NCI-H2196 treated with DMSO at 0.1 percent for 48 hours (cell line): Measurements from ENCODE around the gene MCAT.

Experiments used
- DNase-seq: peaks from one replicate; lab custom pipeline; 2025; ENCODE audit not compliant: unreplicated experiment; lab: John Stamatoyannopoulos, UW

Gene MCAT

DNA sequence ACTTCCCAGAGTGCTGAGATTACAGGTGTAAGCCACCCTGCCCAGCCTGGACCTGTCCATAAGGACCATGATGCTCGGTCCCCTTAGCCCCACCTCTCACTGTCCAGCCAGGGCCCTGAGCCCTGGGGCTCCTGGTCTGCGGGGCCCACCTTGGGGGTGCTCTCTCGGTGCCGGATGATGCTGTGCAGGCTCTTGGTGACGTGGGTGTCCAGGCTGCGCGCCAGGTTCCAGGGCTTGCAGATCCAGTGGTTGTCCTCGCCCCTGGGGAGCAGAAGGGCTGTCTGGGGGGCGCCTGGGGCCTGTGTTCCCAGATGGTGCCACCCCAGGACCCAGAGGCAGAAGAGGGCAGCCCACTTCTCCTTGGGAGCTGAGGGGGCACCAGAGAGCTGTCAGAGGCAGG, 30.4 kb upstream of the MCAT start:
- DNase-seq = no peak

DNA sequence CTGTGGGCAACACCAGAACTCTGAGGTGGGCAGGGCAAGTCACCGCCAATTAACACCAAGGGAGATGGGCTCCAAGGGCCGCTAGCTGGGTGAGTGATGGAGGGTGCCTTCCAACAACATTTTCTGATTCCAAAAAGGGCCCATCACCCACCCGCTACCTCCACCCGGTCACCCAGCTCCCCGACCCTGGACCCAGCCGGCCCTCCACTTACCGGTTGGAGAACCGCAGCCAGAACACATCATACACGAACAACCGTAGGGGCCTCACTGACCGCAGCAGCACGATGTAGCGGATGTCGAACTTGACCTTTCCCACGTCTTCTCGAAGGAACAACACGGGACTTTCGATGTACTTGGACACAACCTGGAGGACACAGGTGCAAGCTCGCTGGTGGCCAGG, 29.0 kb upstream of the MCAT start:
- DNase-seq = no peak

DNA sequence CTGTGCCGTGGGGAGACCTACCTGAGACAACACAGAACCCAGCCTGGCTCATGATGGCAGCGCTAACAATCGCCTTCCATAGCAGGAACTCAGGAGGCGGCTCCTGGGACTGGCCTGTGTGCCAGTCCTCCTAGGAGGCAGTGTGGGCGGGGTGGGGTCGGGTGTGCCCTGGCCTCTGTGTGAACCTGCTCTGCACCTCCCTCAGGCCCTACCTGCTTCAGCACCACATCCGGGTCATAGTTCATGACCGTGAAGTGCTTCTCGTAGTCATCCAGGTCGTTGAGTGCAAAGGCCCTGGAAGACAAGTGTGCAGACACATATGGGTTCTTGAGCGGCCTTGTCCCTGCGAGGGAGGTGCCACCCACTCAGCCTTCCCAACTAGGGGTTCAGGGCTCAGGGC, 28.4 kb upstream of the MCAT start:
- DNase-seq = no peak

DNA sequence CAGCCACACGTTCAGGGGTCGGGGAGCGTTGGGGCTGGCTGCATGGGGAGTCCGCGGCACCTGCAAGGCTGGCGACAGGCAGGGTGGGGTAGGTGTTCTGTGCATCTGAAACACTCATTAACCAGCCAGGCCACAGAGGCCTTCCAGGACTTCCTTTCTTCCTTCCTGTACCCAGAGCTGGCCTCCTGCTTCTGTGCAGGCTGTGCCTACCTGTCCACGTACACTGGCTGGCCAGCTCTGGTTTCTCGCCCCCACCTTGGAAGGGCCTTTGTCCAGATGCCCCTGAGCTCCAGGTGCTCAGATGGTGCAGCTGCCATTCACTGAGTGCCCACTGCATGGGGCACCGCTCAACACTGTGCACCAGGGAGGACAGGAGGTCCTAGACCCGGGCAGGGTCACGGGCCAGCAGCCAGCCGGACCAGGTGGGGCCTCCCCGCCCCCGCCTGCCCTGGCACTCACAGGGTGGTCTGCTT, 27.9 kb upstream of the MCAT start:
- DNase-seq = no peak

DNA sequence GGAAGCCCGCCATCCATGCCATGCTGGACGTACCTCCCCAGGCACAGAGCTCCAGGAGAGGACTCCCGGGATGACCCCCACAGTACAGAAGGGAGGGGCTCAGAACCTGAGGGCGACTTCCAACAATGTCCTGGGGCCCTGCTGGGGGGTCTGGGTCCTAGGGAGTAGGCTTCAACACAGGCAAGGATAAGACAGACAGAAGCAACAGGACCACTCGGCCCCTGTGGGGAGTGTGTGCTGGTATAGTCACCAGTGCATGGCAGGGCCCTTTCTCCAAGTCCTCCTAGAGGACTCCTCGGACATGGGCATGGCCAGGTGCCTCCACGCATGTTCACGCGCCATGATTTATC, 26.9 kb upstream of the MCAT start:
- no peak for DNase-seq

DNA sequence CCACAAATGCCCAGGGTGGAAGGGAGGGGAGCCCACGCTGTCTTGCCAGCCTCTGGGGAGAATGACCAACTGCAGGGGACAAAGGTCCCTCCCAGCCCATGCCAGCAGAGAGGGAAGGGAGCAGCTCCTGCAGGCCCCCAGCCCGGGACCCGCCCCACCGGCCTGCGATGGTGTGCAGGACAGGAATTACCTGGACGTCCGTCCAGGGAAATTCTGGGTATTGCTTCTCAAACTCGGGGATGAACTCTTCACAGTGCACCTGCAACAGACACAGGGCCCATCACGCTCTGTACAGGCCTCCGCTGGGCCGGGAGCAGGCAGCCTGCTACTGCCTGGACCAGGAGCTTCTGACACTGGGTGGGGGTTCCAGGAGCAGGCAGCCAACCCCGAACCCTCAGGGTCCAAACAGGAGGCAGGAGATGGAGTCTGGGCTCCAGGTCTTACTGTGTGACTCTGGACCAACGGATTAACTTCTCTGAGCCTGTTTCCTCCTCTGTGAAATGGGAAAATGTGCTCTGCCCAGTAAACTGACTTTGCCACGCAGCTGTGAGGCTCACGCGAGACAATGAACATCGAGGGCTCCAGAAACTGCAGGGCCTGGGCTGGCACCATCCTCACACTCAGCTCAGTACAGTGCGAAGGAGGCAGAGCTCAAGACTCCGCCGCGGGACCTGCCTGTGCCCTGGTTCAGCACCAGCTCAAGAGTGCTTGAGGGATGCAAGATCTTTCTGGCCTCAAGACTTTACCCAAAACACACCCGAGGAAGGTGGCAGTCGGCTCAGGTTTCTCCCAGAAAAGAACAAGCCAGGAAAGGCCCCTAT, 26.3 kb upstream of the MCAT start:
- DNase-seq = no peak

DNA sequence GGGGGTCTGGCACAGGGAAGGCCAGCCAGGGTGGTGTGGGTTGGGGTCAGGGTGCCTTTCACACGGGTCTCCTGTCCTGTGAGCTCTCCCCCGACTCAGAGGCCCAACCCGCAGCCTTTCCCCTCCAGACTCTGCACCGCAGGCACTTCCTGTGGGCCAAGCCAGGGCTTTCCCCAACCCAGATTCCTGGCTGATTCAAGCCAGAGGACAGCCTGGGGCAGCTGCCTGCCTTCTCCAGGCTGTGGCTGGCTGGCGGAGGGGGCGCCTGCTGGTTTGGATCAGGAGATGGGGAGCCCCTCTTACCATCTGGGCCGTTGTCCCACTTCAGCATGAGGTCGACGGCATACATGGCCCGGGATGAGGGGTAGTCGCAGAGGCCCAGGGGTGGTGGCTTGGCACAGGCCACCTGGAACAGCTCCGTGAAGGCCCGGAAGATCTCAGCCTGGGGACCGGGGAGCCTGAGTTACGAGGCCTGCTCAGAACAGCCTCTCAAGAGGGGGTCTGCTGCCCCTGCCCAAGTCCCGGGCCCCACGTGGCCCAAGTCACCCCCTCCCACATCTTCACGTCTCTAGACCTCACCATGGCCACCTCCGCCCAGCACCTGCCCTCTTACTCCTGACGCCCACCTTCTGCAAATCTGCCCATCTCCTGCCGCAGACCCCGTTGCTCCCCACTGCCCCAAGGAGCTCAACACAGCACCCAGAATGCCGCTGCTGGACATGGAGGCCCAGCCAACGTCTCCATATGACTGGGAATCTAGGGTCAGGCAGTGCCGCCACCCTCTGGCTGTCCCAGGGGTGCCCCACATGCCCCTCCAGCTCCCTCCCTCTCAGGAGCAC, 25.5 kb upstream of the MCAT start:
- DNase-seq = no peak

DNA sequence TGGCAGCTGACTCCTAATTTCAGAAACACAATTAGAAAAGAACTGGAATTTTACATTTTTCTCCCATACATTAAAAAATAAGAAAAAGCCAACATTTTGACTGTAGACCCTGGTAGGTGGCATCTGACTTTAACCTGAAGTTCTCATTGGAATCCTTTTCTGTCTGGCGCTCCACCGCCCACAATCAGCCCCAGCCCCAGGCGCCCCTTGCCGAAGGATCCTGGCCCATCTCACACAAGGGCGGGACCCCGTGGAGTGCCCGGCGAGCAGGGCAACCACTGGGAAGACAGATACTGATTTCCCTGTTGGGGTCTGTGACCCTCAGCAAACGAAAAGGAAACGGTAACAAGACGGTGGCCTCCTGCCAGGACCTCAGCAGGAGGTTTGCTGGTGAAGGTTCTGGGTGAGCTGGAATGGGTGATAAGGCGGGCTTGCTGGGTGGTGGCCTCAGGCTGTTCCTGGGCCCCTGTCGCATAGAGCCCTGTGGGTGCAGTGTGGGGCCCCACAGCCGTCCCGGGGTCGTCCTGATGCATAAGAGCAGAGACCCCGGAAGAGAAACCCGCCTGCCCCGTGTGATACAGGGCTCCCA, 23.9 kb upstream of the MCAT start:
- DNase-seq = no peak

DNA sequence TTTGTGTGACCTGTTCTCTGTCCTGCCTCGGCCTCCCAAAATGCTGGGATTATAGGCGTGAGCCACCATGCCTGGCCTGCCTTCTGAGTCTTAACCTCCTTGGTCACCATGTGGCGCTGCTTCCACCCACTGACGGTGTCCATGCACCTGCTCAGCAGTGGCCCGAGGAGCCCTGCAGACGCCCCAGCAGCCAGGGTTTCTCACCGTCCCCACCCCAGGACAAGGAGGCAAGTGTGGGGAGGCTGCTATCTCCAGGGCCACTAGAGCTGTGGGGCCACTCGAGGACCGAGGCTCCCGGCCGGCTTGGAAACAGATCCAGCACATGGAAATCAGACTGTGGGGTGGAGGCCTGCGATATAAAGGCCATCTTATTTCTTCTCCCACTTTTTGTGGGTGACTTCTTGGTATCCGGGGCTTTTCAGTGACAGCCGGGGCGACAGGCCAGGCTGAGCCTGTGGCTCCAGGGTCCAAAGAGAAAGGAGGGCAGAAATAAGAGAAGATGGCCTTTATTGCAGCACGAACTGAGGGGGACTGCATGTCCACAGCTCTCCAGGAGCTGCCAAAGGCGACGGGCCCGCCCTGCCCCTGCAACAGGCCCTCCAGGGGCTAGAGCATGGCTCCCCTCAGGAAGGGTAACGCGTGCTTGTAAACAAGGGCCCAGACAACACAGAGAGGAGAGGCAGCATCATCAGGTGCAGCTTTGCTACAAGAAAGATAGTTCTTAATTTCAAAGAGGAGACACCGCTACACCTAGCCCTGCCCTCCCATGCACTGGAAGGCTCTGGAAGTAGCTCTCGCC, 23.1 kb upstream of the MCAT start:
- no peak for DNase-seq

DNA sequence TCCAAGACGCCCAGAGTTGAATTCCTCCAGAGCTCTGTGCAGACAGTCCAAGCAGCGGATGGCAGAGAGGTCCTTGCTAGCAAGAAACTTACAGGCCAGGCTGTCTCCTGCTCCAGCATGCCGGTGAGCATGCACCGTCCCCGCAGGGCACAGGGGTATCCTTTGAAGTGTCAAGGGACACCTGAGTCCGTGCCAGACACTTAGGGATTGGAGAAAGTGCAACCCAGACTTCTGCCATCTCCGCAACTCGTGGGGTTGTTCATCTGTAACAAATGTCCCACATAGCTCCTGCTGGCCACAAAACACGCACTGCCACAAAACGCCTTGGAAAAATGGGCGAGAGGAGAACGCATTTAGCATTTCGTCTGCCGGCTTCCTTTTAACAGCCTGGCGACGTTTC, 21.4 kb upstream of the MCAT start:
- DNase-seq = no peak

DNA sequence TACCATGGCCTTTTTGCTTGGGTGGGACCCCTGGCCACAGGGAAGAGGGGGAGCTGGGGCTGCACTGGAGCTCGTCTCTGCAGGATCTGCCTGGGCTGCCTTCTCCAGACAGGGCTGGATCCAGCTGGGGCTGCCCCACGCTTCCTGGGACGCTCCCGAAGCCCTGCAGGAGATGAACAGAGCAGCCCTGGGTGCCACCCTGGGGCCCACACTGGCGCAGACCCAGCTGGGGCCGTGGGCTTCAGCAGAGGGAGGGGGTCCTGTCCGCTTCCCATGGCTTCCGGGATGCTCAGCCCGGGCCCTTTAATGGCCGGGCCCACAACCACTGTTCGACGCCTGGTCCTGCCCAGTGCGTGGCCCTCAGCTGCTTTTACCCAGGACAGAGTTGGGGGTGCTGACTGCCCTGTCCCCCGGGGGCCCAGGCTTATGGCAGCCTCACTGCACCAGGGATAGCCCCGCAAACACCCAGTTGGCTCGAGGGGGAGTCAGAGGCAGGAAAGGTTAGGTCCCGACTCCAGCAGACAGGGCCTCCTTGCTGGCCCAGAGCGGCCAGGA, 20.1 kb upstream of the MCAT start:
- DNase-seq = no peak

DNA sequence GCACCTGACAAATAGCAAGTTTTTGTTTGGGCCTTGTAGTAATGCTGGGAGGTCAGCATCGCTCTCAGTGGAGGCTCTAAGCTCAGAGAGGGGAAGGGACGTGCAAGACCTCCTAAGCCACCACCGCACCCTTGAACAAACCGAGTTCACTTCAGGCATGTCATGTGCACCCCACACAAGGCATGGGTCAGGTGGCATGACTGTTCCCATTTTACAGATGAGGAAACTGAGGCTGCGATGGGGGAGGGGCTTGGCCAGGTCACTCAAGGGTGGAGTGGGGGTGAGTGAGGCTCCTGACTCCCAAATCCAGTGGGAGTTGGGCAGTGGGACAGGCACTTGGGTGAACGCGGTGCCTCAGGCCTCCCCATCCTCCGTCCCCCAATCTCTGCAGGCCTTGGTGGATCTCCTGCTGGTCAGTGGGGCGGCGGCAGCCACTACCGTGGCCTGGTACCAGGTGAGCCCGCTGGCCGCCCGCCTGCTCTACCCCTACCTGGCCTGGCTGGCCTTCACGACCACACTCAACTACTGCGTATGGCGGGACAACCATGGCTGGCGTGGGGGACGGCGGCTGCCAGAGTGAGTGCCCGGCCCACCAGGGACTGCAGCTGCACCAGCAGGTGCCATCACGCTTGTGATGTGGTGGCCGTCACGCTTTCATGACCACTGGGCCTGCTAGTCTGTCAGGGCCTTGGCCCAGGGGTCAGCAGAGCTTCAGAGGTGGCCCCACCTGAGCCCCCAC, 19.4 kb upstream of the MCAT start:
- DNase-seq = no peak

DNA sequence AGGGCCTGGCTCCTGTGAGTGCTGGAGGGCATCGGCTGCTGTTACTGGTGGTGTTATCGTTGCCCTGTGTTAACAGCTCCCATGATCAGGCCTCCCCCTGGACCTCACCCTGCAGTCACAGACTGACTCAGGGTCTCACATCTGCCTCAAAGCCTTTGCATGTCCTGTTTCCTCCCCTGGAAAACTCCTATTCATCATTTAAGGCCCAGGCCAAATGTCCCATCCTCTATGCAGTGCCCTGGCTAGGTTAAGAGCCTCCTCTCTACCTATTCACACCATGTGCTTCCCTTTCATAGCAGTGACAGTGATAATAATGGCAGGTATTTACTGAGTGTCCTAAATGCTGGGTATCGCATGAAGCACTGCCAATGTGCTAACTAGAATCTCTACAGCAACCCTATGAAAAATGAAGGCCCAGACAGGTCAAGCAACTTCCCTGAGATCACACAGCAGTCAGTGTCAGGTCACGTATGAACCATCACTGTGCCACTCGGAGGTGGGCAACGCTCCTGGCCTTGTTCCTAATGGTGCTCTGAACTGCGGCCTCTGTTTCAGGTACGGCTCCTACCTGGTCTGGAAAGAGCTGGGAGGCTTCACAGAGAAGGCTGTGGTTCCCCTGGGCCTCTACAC, 17.4 kb upstream of the MCAT start:
- no peak for DNase-seq

DNA sequence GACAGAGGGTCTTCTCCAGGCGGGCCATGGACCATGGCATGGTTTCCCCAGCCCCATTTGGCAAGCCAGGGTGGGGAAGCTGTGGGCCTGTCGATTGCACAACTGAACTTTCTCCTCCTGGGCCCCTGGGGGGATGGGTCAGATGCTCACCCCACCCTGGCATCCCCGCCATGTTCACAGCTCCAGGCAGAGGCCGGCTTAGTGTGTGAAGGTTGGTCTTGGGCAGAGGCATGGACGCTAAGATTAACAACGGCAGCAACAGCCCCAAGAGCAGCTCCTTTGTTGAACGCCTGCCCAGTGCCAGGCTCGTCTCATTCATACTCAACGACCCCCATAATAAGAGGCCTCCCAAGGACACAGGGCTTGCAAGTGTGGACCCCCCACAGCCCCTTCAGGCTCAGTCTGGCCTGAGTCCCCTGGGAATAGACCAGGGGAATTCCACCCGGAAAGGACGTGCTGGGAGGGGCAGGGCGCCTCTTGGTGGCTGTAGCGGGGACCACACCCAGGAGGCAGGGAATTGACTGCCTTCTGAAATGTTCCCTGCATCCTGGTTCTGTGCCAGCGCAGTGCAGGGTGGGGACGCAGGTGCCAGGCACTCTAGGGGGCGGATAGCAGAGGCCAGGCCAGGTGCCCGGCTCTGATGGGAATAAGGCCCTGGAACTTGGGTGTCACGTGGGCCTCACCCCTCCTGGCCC, 16.4 kb upstream of the MCAT start:
- no peak for DNase-seq

DNA sequence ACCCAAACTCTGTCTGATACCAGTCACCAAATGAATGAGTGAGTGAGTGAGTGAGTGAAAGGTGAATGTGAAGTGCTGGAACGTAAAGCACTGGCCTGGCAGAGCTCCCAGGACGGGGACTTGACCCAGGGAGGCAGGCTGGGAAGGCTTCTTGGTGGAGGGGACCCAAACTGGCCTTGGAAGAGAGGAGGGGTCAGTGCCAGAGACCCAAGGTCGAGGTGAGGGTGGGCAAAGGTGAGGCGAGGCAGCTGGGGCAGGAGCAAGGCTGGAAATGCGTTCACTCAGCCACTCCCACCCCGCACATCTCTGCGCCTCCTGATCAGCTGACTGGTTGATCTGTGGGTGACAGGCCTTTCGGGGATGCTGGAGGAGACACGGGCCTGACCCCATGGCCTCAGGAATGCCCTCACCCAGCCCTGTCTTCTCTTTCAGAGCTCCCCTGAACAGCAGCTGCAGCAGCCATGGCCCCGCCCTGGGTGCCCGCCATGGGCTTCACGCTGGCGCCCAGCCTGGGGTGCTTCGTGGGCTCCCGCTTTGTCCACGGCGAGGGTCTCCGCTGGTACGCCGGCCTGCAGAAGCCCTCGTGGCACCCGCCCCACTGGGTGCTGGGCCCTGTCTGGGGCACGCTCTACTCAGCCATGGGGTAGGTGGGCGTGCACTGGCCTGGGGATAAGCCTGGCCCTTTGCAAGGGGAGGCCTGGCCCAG, 15.7 kb upstream of the MCAT start:
- DNase-seq = no peak

DNA sequence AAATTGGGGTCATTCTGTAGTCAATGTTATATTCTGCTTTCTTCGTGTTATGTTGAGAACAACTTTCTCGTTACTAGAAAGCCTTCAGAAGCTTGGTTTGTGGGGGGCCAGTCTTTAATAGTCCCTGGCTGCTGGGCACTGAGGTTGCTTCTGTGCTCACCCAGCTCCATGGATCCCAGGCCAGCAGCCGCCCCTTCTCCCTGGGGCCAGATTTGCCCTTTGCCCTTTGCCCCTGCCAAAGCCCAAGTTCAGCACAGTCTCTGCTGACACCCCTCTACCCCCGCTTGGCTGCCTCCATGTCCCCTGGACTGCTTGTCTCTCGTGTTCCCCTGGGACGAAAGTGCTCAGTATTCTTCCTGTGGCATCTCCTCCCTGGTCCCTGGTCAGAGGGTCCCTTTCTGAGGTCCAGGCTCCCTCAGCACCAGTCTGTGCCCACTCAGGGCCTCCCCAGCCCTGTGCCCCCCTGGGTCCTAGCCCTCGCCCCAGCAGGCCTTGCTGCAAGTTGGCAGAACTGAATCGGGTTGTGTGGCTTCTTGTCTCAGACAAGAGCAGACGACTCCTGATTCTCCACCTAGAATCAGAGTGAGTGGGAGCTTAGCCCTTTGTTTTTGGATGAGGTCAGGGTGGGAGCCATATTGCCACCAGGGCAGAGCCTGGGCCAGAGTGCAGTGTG, 14.8 kb upstream of the MCAT start:
- DNase-seq = no peak

DNA sequence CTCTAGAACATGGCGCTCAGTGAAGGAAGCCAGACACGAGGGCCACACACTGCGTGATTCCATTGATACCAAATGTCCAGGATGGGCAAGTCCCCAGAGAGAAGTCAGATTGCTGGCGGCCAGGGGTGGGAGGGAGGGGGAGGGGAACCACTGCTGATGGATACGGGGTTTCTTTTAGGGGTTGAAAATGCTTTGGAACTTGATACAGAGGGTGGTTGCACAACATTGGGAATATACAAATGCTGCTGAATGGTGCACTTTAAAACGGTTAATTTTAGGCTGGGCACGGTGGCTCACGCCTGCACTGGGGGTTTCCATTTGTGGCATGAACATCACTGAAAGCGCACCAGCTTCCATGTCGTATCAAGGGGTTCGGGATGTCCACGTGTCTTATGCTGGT, 13.2 kb upstream of the MCAT start:
- DNase-seq = no peak

DNA sequence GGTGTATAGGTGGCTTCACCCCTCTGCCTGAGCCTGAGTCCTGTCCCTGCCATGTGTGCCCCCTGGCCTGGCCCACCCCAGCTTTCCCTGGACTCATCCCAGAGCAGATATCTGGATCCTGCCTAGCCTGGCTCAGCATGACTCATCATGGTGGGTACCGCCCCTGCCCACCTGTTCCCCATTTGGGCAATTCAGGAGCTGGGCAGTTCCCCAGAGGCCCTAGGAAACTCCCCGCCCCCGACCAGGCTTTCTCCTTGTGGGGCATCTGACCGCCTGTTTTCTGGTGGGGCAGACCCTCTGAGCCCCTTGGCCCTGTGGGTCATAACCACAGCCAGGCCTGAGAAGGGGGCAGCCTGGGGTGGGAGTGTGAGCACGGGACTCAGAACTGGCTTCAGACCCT, 12.6 kb upstream of the MCAT start:
- no peak for DNase-seq
